A549 (cell line): ENCODE results near the gene DDX25.
"Not testable (repeated sequence)": the region's sequence is repeated elsewhere in the genome, so short reads cannot be mapped to it uniquely, and the experiment has no call there.

Source experiments
- CBX8 ChIP-seq: fragments of 200-600 bp; sonication (generic); IDR thresholded peaks from 2 replicates; pipeline ENCODE4 v1.6.1; 2016
- CTCF ChIP-seq: fragments of >200 bp; sonication (Bioruptor Twin); formaldehyde crosslinking; IDR thresholded peaks from 3 replicates; pipeline ENCODE4 v1.5.1; 2016
- MYC ChIP-seq: IDR thresholded peaks from 2 replicates; pipeline ENCODE4 v1.6.1; 2012; ENCODE audit warnings: mild to moderate bottlenecking, inconsistent platforms, low read length, improper control_type of control experiment, borderline replicate concordance
- NPAS2 ChIP-seq: fragments of 250-450 bp; sonication (Bioruptor Pico); IDR thresholded peaks from 2 replicates; pipeline ENCODE4 v1.8.0; 2022; ENCODE audit warnings: mild to moderate bottlenecking, moderate library complexity, borderline replicate concordance
- RAD21 ChIP-seq, 2 experiments: fragments of >200 bp in 1 of 2; sonication (Bioruptor Twin) in 1 of 2; formaldehyde crosslinking in 1 of 2; IDR thresholded peaks in 1 of 2; conservative IDR thresholded peaks in 1 of 2; 2 replicates in 1 of 2; 3 replicates in 1 of 2; pipeline ENCODE4 v1.6.1; 2012 to 2018; ENCODE audit warnings: inconsistent platforms in 1 of 2
- RFX5 ChIP-seq: fragments of 450-650 bp; IDR thresholded peaks from 2 replicates; pipeline ENCODE4 v1.7.1; 2014; ENCODE audit warnings: antibody characterized with exemption, mild to moderate bottlenecking, moderate library complexity
- ZFP36 ChIP-seq: fragments of 450-650 bp; IDR thresholded peaks from 2 replicates; pipeline ENCODE4 v1.6.1; 2014; ENCODE audit warnings: borderline replicate concordance; ENCODE audit not compliant: partially characterized antibody
- TF ChIP-seq, protein P1 (sequence below): fragments of 450-650 bp; IDR thresholded peaks from 2 replicates; pipeline ENCODE4 v1.6.1; 2014; ENCODE audit warnings: antibody characterized with exemption

- not testable (repeated sequence) for TF ChIP-seq CTCF; RAD21 (conservative IDR thresholded peaks at IDR 0.05 in 1 of 2, IDR thresholded peaks at IDR 0.05 in 1 of 2); RFX5; ZFP36; CBX8; NPAS2 (CRISPR knock-in tag); MYC
- TF ChIP-seq, protein P1, sequence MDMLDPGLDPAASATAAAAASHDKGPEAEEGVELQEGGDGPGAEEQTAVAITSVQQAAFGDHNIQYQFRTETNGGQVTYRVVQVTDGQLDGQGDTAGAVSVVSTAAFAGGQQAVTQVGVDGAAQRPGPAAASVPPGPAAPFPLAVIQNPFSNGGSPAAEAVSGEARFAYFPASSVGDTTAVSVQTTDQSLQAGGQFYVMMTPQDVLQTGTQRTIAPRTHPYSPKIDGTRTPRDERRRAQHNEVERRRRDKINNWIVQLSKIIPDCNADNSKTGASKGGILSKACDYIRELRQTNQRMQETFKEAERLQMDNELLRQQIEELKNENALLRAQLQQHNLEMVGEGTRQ: not testable (repeated sequence)
Observed at GRCh38 chr11:125865354-125865753, 39.0 kb upstream of the DDX25 start.
